Measurements from ENCODE around the gene COL1A1.

- TF ChIP-seq POLR2AphosphoS5 (IDR thresholded peaks at IDR 0.05; ENCODE audit: low read depth, low read length) (no peak), TAF1 (IDR thresholded peaks at IDR 0.05; ENCODE audit: borderline replicate concordance, insufficient read depth, low read length) (no peak), SIN3A (IDR thresholded peaks at IDR 0.05; ENCODE audit: borderline replicate concordance, insufficient read depth, low read length) (no peak)
Observed at GRCh38 chr17:50189550-50190292, 11.7 kb downstream of the COL1A1 start.

All from PFSK-1 (cell line).